H7 (cell line): ENCODE measurements around the gene CMYA5. TPM values are rescaled to one million over a fixed set of nuclear protein-coding genes. Genes with fewer than 3 reads are reported as not detected.

Source experiments
- total RNA-seq: library from RNA; depleted of rRNA; stranded (reverse); fragments of >200 nt; shearing (Covaris generic); gene quantifications from 2 replicates; pipeline ENCODE4 v1.2.3, GENCODE V29; 2014; rRNA removed

Gene CMYA5
- total RNA-seq, 1 experiment from 2014 or later: 0.80 TPM

Other genes starting within 250 kb of the CMYA5 start
- gene HOMER1, start 175.7 kb upstream of the CMYA5 start, total RNA-seq: 25.3 and 31.9 TPM in 2 replicates
- 24.8 and 39.3 TPM in 2 replicates for gene TENT2, start 77.4 kb upstream of the CMYA5 start, total RNA-seq